Frontal cortex (tissue), 4 donors: ENCODE data around the gene MYOM1. TPM values are rescaled to one million over a fixed set of nuclear protein-coding genes. Genes with fewer than 3 reads are reported as not detected.

ENCODE experiments used
- DNase-seq, 2 donors: peaks; one replicate each; pipeline ENCODE4 v3.0.0; 2012; ENCODE audit warnings: low spot score in 2 of 2
- FAIRE-seq: peaks from 2 replicates; lab custom pipeline; 2012; peaks lifted over from hg19 to GRCh38; lab: Jason Lieb, UNC
- total RNA-seq: library from RNA; depleted of rRNA; stranded (reverse); fragments of >200 nt; gene quantifications from one replicate; pipeline ENCODE4 v1.2.3, GENCODE V29; 2014
- donor health status: control.
- donor health status: control.
- donor health status: control.

The MYOM1 gene
- total RNA-seq, 1 donor from 2014 or later, result 0.82 TPM

GRCh38 chr18:3250237-3251107, 30.7 kb upstream of the MYOM1 start:
- no peak for FAIRE-seq
- no peak for DNase-seq

- DNase-seq (no peak), FAIRE-seq (no peak)
Observed at GRCh38 chr18:3248658-3249359, 29.0 kb upstream of the MYOM1 start.

GRCh38 chr18:3248062-3248657, 28.4 kb upstream of the MYOM1 start:
- DNase-seq (no peak), FAIRE-seq (no peak)

- no peak for FAIRE-seq
Observed at GRCh38 chr18:3247240-3248061, 27.7 kb upstream of the MYOM1 start, which contains the start of gene MYL12A. Gene MYL12A (plus strand): TSS chr18:3247801. CDS start chr18:3253248, 5,447 bp downstream.

GRCh38 chr18:3246635-3247239, 27.0 kb upstream of the MYOM1 start:
- FAIRE-seq, result no peak
- DNase-seq, result no peak

More at GRCh38 chr18:3247240-3248061, 27.7 kb upstream of the MYOM1 start, which contains the start of gene MYL12A:
- peak; percentile 83 to 91 for DNase-seq

GRCh38 chr18:3245853-3246634, 26.3 kb upstream of the MYOM1 start:
- DNase-seq (peak; percentile 68 to 72), FAIRE-seq (no peak)

- FAIRE-seq (no peak), DNase-seq (no peak)
Observed at GRCh38 chr18:3245185-3245564, 25.4 kb upstream of the MYOM1 start.

- DNase-seq (no peak), FAIRE-seq (no peak)
Observed at GRCh38 chr18:3238742-3239141, 19.0 kb upstream of the MYOM1 start.

GRCh38 chr18:3236470-3236869, 16.7 kb upstream of the MYOM1 start:
- DNase-seq (no peak), FAIRE-seq (no peak)

GRCh38 chr18:3235846-3236245, 16.1 kb upstream of the MYOM1 start:
- no peak for FAIRE-seq

GRCh38 chr18:3234457-3234856, 14.7 kb upstream of the MYOM1 start:
- DNase-seq, result no peak

More at GRCh38 chr18:3235846-3236245, 16.1 kb upstream of the MYOM1 start:
- DNase-seq, result no peak

GRCh38 chr18:3233433-3234168, 13.8 kb upstream of the MYOM1 start:
- FAIRE-seq, result no peak
- DNase-seq, result no peak

More at GRCh38 chr18:3234457-3234856, 14.7 kb upstream of the MYOM1 start:
- no peak for FAIRE-seq

- DNase-seq (no peak), FAIRE-seq (no peak)
Observed at GRCh38 chr18:3233004-3233403, 13.2 kb upstream of the MYOM1 start.

- DNase-seq (no peak), FAIRE-seq (no peak)
Observed at GRCh38 chr18:3230401-3231334, 10.9 kb upstream of the MYOM1 start.

- no peak for FAIRE-seq
- DNase-seq, result no peak
Observed at GRCh38 chr18:3226048-3226447, 6.3 kb upstream of the MYOM1 start.

GRCh38 chr18:3225588-3225987, 5.8 kb upstream of the MYOM1 start:
- no peak for DNase-seq
- FAIRE-seq, result no peak

GRCh38 chr18:3224223-3224622, 4.5 kb upstream of the MYOM1 start:
- DNase-seq, result no peak

More at GRCh38 chr18:3224223-3224622, 4.5 kb upstream of the MYOM1 start:
- FAIRE-seq, result no peak
